ENCODE measurements around the gene GBP6.
"Not testable (repeated sequence)": the region's sequence is repeated elsewhere in the genome, so short reads cannot be mapped to it uniquely, and the experiment has no call there.

Gene GBP6

GRCh38 chr1:89363638-89364536 is at the start of gene GBP6:
GBP6 (plus strand) TSS chr1:89364059; CDS start chr1:89368552, 4,493 bp downstream.
- DNase-seq = no peak

GRCh38 chr1:89322402-89322801 is 41.5 kb upstream of the GBP6 start:
- no peak for DNase-seq

- DNase-seq = no peak
Measured at GRCh38 chr1:89331890-89332289, 32.0 kb upstream of the GBP6 start.

GRCh38 chr1:89332461-89332860 is 31.4 kb upstream of the GBP6 start:
- no peak for DNase-seq

- DNase-seq = no peak
Measured at GRCh38 chr1:89335486-89335885, 28.4 kb upstream of the GBP6 start.

- no peak for DNase-seq
Measured at GRCh38 chr1:89337903-89338302, 26.0 kb upstream of the GBP6 start.

GRCh38 chr1:89339039-89339438 is 24.8 kb upstream of the GBP6 start:
- no peak for DNase-seq

- not testable (repeated sequence) for DNase-seq
Measured at GRCh38 chr1:89345479-89345878, 18.4 kb upstream of the GBP6 start.

- DNase-seq = no peak
Measured at GRCh38 chr1:89347296-89347695, 16.6 kb upstream of the GBP6 start.

GRCh38 chr1:89350298-89350697 is 13.6 kb upstream of the GBP6 start:
- no peak for DNase-seq

- no peak for DNase-seq
Measured at GRCh38 chr1:89351597-89352311, 12.1 kb upstream of the GBP6 start.

GRCh38 chr1:89352421-89352820 is 11.4 kb upstream of the GBP6 start:
- DNase-seq = no peak

GRCh38 chr1:89354205-89354604 is 9.7 kb upstream of the GBP6 start:
- DNase-seq = no peak

- DNase-seq = no peak
Measured at GRCh38 chr1:89355056-89355455, 8.8 kb upstream of the GBP6 start.

GRCh38 chr1:89356658-89357400 is 7.0 kb upstream of the GBP6 start:
- DNase-seq = no peak

GRCh38 chr1:89358287-89358893 is 5.5 kb upstream of the GBP6 start:
- peak; percentile 73 for DNase-seq

- no peak for DNase-seq
Measured at GRCh38 chr1:89360716-89361115, 3.1 kb upstream of the GBP6 start.

GRCh38 chr1:89361681-89362080 is 2.2 kb upstream of the GBP6 start:
- DNase-seq = no peak

GRCh38 chr1:89363196-89363595 is 663 bp upstream of the GBP6 start:
- no peak for DNase-seq

GRCh38 chr1:89364954-89365550 is 1.2 kb downstream of the GBP6 start:
- DNase-seq = no peak

GRCh38 chr1:89367221-89367620 is 3.4 kb downstream of the GBP6 start:
- DNase-seq = no peak

- DNase-seq = no peak
Measured at GRCh38 chr1:89369331-89369730, 5.5 kb downstream of the GBP6 start.

GRCh38 chr1:89373810-89374209 is 10.0 kb downstream of the GBP6 start:
- not testable (repeated sequence) for DNase-seq

Measured in activated CD4-positive, alpha-beta T cell treated with anti-CD3 and anti-CD28 coated beads for 1 hour (primary cell).